HG03558 (cell line): Measurements from ENCODE around the gene TNFRSF11A.
A peak's percentile ranks its signal among the peaks of the same experiment; 100 is the strongest.

Experiments
- ATAC-seq: cut with Tn5 transposase; IDR thresholded peaks from one replicate; pipeline ENCODE4 v1.9.1; 2021; ENCODE audit warnings: moderate number of reproducible peaks; ENCODE audit not compliant: unreplicated experiment; ENCODE audit errors: extremely low read depth

Gene TNFRSF11A

GRCh38 chr18:62324917-62325805, at the start of gene TNFRSF11A:
Gene TNFRSF11A, plus strand, starts transcription at chr18:62325310. Its CDS starts 43 bp downstream, at chr18:62325353.
- no peak for ATAC-seq

- no peak for ATAC-seq
These were observed 48.1 kb upstream of the TNFRSF11A start for GRCh38 chr18:62277045-62277444.

GRCh38 chr18:62279561-62279960, 45.5 kb upstream of the TNFRSF11A start:
- no peak for ATAC-seq

- no peak for ATAC-seq
These were observed 45.1 kb upstream of the TNFRSF11A start for GRCh38 chr18:62280058-62280457.

- ATAC-seq = no peak
These were observed 44.3 kb upstream of the TNFRSF11A start for GRCh38 chr18:62280786-62281185.

- no peak for ATAC-seq
These were observed 43.4 kb upstream of the TNFRSF11A start for GRCh38 chr18:62281684-62282083.

- no peak for ATAC-seq
These were observed 42.9 kb upstream of the TNFRSF11A start for GRCh38 chr18:62282188-62282629.

GRCh38 chr18:62284637-62285036, 40.5 kb upstream of the TNFRSF11A start:
- no peak for ATAC-seq

- ATAC-seq = no peak
These were observed 39.8 kb upstream of the TNFRSF11A start for GRCh38 chr18:62285281-62285680.

- ATAC-seq = peak; percentile 27
These were observed 37.1 kb upstream of the TNFRSF11A start for GRCh38 chr18:62287781-62288664.

GRCh38 chr18:62288665-62289008, 36.5 kb upstream of the TNFRSF11A start:
- ATAC-seq = peak; percentile 33

- ATAC-seq = no peak
These were observed 36.1 kb upstream of the TNFRSF11A start for GRCh38 chr18:62289047-62289446.

- no peak for ATAC-seq
These were observed 31.0 kb upstream of the TNFRSF11A start for GRCh38 chr18:62294073-62294472.

- no peak for ATAC-seq
These were observed 24.6 kb upstream of the TNFRSF11A start for GRCh38 chr18:62300359-62300963.

GRCh38 chr18:62301322-62301721, 23.8 kb upstream of the TNFRSF11A start:
- ATAC-seq = no peak

- no peak for ATAC-seq
These were observed 12.3 kb upstream of the TNFRSF11A start for GRCh38 chr18:62312851-62313250.

GRCh38 chr18:62318228-62319180, 6.6 kb upstream of the TNFRSF11A start:
- no peak for ATAC-seq

GRCh38 chr18:62321201-62321600, 3.9 kb upstream of the TNFRSF11A start:
- no peak for ATAC-seq

- ATAC-seq = no peak
These were observed 1.5 kb upstream of the TNFRSF11A start for GRCh38 chr18:62323483-62324180.
